Endothelial cell of hepatic sinusoid (primary cell): ENCODE measurements around the gene SIL1.
"Not testable (repeated sequence)": the region's sequence is repeated elsewhere in the genome, so short reads cannot be mapped to it uniquely, and the experiment has no call there.

Experiments
- in situ Hi-C: cut with HindIII; loops from 2 replicates; pipeline ENCODE4 v1.10.0; 2017; ENCODE audit warnings: low sequenced_read_pairs

SIL1 gene

DNA sequence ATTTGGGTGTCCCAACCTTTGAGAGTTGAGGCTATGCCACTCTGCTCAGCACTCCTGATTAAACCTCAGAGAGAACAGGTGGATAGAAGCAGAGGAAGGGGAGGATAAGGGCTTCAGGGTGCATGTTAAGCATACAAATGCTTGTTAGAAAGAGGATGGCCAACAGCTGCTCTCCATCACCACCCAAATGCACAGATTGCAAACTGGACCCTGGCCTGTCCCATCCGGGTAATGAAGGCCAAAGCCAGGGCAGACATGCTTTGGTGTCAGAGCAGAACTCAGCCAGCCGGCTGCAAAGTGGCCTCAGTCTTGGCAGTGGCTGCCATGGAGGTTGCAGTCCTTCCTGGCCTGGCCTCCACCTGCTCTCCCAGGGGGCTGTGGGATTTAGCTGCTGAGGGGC lies 84.3 kb downstream of the SIL1 start:
- in situ Hi-C loops: no loop called here

DNA sequence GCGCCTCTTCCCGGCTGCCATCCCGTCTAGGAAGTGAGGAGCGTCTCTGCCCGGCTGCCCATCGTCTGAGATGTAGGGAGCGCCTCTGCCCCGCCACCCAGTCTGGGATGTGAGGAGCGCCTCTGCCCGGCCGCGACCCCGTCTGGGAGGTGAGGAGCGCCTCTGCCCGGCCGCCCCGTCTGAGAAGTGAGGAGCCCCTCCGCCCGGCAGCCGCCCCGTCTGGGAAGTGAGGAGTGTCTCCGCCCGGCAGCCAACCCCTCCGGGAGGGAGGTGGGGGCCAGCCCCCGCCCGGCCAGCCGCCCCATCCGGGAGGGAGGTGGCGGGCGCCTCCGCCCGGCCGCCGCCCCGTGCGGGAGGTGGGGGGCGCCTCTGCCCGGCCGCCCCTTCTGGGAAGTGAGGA lies 85.8 kb downstream of the SIL1 start:
- in situ Hi-C loops: not testable (repeated sequence)

DNA sequence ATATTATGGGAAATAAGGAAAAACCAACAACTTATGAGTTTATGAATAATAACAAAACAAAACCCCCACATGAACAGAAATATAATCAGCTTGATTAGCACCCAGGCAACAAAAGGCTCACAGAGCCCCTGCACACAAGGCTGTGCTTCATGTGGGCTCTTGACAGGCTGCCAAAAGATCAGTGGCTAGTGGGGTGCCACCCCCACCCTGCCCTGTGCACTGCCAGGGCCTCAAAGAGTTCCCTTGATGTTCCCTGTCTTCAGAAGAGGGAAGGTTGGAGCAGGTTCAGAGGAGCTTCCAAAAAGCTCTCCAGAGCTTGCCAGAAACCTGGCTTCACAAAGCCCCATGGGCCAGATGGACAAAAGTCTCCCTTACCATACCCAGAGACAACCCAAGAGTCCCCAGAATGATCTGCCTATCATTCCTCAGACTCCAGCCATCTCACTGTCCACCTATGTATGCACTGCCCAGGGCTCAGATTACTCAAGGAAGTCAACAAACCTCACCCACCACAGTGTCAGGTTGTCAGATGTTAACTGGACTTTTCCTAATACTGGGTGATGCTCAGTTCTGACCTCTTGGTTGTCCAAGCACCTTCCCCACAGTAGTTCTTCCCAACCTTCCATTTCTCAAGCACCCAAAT lies 87.5 kb downstream of the SIL1 start:
- in situ Hi-C loops: no loop called here

DNA sequence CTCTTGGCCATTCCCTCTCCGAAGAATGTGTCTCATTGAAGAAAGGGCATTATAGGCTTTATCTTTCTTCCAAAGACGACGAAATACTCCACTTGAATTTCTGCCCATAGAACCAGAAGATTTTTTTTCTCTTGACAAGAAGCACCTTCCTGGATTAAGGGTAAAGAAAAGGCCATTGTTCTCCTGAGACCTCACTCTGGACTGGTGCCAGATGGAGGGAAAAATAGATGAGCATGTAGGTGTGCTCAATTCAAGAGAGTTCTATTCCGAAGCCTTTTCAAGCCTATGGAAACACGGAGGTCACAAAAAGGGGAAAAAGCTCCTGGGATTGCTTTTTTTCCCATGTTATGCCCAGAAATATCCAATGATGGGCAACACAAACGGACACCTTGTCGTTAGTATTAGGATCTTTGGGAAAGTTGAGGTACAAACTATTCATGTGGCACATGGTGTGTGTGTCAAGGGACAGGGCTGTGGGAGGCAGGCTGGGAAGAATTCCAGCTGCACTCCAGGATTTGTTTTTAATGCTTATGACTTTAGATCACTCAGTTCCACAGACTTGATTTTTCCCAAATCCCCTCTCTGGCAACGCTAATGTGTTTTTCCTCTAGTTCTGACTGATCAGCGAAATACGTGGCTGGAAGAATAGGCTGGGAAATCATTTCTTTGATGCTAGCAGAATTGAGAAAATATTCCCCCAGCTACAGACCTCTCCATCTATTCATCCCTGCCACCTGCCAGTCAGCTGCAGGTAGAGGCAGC lies 89.9 kb downstream of the SIL1 start:
- in situ Hi-C loops: no loop called here

DNA sequence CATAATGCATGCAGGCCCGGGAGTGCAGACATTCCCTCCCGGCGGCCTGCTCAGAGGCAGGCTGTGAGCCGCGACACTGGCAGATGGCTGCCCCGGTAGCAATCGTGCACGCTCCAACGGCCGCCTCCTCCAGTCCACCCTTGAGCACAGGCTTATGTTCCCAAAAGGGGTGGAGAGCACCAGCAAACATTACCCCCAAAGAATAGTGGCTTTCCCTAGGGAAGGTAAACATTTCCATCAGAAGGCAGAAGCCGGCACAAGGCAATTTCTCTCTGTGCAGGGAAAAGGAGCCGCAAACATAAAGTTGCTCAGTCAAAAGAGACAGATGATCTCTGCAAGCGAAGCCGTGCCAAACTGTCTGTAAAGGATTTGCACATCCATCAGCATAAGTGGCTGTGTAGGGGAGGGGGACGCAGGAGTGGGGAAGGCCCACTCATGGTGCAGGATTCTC lies 92.5 kb downstream of the SIL1 start:
- in situ Hi-C loops: no loop called here

DNA sequence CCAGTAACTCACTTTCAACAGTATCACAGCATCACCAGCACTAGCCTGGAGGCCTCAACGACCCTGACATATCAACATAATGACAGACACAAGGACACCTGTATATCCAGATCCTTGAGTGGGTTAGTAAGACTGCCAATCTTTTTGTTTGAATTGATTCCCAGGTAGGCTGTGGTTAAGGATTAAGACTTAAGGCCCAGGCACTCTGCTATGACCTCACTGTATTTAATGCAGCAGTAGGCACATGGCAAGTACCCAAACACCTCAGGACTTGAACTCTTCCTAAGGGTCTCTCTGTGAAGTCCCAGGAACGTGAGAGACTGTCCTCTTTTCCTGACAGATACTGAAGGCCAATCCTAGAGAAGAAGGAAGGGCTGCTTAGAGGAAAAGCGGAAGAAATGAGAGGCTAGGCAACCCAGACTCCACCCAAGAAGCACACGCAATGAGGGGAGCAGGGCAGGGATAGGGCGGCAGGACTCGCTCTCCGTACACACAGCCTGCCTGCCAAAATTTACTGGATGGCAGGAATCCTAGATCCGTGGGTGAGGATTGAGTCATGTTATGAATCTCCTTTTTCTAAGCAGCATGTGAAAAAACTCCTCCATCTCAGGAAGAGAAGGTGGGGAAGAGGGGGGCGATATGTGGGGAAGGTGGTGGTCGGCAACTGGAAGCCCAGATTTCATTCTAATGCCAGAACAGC lies 93.4 kb downstream of the SIL1 start:
- in situ Hi-C loops: no loop called here

DNA sequence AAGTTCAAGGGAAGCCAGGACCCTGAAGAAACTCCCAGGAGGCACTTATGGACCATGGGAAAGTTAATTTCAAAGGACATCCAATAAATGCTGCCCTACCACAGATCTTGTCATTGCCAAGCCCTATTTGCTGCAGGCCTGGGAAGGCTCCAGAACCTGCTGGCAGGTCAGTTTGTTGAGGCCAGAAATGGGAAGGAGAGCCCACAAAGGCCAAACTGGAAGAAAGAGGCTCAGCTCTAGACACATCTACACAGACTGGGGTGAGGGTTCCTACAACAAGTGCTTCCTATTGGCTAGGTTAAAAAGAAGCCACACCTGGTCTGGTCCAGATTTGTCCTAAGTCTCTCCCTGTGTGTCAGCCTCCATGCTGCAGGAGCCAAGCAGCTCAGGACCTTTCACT lies 94.4 kb downstream of the SIL1 start:
- in situ Hi-C loops: no loop called here

DNA sequence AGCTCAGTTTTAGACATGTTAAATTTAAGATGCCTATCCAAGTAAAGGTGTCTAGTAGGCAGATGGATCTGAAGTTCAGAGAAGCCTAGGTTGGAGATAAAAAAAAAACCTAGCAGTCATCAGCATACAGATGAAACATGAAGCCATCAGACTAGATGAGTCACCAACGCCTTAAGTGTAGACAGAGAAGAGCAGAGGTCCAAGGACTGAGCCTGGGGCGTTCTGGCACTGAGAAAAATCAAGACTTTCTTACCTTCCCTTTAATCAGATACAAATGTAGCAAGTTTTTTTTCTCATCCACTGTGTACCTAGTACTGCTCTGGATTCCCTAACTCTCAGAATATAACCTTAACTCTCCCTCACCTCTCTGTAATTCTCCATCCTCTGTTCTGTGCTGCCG lies 97.3 kb downstream of the SIL1 start:
- in situ Hi-C loops: no loop called here

DNA sequence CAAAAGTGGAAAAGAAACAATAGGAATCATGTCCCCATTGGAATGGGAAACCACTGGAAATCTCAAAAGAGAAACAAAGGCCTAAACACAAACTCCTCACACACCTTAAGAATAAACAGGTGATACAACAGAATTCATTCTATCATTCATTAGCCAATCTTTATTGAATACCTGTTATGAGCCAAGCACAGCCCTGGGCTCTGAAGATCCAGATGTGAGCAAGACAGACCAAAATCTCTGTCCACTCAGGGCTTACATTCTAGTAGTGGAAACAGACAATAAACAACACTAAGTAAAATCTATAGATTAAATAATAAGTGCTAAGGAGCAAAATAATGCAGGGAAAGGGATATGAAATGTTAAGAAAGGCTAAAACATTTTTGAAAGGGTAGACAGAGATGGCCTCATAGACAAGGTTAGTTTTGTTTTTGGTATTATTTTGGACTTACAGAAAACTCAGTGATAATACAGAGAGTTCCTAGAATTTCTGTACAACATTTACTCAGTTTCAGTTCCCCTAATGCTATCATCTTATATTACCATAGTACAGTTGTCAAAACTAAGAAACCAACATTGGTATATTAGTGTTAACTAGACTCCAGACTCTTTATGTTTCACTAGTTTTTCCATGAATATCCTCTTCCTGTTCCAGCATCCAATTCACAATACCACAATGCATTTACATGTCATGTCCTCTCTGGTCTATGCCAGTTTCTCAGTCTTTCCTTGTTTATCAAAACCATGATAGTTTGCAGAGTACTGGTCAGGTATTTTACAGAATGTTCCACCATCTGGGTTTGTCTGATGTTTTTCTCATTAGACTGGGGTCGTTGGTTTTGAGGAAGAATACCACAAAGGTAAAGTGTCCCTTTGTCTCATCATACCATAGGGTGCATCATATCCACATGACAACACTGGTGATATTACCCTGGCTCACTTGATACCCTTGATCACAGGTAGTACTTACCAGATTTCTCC lies 103.7 kb downstream of the SIL1 start:
- in situ Hi-C loops: no loop called here

DNA sequence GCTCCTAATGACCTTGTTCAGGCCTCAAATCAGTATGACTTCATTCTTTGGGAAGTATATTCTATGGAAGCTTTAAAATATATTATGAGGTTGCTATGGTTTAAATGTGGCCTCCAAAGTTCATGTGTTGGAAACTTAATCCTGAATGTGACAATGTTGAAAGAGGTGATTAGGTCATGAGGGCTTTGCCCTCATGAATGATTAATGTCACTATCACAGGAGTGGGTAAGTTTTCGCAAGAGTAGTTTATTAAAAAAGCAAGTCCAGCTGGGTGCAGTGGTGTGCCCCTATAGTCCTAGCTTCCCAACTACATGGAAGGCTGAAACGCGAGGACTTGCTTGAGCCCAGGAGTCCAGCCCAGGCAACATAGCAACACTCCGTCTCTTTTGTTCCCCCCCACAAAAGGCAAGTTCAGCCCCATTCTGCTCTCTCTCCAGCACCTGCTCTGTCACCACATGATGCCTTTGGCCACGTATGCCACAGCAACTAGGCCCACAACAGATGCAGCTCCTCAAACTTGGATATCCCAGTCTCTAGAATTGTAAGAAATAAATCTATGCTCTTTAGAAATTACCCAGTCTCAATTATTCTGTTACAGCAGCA lies 105.3 kb downstream of the SIL1 start:
- in situ Hi-C loops: no loop called here

DNA sequence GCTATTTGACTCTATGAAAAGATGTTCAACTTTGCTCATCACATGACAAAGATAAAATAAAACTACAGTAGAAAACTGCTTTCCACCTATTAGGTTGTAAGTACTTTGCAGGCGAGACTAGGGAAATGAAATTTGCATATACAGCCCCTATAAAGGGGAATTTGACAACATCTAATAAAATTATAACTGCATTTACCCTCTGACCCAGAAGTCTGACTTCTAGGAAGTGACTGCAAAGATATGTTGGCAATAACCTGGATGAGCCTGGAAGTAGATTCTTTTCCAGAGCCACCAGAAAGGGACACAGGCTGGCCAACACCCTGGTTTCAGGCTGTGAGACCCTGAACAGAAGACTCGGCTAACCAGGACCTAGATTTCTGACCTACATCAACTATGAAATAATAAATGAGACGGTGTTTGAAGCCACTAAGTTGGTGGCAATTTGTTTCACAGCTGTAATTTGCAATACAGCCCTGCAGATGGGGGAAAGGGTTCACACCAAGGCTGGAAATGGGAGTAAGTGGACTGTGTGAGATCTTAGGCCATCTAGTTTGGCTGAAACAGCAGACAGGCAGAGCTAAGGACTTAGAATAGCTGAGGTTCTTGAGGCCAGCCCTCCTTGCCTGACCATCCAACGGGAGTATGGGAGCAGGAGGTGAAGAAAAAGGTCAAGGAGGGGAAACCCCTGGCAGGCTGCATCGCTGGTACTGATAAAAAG lies 106.6 kb downstream of the SIL1 start:
- in situ Hi-C loops: no loop called here

DNA sequence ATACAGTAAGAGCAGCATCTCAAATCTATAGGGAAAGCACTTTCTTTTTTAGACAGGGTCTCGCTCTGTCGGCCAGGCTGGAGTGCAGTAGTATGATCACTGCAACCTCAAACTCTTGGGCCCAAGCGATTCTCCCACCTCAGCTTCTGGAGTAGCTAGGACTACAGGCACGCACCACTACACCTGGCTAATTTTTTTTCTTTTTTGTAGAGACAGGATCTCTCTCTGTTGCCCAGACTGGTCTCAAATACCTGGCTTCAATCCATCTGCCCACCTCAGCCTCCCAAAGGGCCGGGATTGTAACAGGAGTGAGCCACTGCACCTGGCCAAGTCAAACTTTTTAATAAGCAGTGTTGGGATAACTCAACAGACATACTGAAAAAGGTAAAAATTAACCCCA lies 107.6 kb downstream of the SIL1 start:
- in situ Hi-C loops: no loop called here

DNA sequence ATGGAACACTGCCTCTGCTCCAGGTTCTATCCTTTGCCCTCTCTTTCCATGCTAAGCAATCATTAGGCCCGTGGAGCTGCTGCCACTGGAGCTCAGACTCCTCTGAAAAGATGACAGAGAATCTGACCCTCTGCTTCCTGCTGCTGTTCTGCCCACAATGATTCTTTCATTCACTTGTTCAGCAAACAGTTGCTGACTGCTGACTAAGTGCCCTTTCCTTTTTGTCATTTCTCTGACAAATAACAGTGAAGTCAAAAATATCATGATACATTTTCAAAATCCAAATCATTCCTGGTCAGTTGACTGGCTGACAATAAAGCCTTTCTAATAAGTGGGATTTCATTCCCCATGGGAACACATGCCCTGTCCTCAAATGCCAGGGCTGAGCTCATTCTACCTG lies 110.1 kb downstream of the SIL1 start:
- in situ Hi-C loops: loop anchor here (5.0 kb wide), 1 partner anchor 49 kb away; no protein-coding TSS in a partner anchor

DNA sequence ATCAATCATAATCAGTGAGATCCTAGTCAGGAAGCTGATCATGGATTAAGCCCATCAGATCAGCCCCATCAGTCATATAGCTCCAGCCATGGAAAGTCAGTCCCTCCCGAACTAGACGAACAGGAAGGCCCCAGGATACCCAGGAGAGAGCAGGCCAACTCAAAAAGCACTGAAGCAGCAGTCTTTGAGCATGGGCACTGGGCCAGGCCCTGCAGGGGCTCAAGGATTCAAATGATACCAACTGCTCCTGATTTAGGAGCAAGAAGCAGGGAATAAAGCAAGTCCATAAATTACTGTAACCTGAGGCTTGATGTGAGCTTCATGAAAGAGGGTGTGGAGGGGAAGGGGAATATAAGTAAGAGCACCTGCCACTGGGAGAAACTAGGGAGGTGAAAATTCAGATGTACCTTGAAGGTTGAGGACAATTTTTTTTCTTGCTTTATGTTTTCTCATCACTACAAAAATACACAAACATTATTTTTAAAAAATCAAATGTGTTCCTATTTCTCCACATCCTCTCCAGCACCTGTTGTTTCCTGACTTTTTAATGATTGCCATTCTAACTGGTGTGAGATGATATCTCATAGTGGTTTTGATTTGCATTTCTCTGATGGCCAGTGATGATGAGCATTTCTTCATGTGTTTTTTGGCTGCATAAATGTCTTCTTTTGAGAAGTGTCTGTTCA lies 115.2 kb downstream of the SIL1 start:
- in situ Hi-C loops: no loop called here

DNA sequence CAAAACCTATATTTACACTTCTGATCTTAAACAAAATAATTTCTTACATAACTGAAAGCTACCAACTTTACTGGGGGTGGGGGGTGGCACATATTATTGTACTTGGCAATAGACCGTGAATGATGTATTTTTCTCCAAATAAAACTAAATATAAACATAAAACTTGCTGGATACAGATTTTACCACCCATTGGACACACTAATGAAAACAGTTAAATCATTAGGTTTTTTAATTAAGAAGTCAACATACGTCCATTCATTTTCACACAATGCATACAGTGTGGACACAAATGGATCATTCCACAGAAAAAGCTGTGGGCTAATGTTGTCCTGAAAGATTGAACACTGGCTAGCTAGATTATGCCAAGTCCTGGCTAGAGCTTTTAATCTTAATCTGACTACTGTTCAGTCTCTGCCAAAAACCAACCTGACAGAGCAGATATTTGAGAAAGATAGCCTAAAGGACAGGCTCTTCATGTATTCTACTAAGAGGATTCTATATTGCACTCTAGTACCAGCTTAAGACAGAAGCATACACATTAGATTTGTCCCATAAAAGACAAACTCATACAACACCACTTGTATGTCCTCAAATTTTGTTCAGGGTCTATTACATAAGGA lies 118.1 kb downstream of the SIL1 start:
- in situ Hi-C loops: no loop called here

DNA sequence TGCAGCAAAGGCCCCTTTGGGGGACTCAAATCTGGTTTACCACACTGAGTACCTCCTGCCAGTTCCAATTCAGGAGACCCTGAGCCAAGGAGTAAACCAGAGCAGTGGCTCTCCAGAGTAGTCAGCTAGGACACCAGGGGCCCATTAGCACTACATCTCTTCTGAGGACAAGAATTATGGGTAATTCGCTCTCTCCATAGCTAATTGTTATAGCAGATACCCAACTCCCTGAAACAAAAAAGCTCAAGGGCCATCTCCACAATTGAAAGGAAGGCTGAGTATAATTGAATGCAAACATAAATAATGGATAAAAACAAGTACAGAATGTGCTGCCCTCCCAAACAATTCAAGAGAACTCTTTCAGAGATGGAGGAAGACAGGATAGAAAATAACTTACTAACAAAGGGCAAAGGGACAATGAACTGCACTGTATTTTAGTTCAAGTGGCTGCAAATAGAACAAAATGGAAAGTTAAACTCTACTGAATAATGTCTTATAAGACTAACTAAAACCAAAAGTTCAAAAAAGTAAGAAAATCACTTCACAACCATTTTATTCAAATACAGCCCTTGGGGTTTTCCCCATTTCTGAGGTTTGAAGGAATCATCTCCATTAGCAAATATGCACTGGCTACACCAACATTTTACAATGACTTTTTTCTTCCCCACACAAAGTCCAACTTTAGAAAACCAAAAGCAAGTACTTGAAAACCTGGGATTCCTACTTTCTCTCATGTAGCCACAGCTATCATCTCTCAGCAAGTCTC lies 118.8 kb downstream of the SIL1 start:
- in situ Hi-C loops: no loop called here

DNA sequence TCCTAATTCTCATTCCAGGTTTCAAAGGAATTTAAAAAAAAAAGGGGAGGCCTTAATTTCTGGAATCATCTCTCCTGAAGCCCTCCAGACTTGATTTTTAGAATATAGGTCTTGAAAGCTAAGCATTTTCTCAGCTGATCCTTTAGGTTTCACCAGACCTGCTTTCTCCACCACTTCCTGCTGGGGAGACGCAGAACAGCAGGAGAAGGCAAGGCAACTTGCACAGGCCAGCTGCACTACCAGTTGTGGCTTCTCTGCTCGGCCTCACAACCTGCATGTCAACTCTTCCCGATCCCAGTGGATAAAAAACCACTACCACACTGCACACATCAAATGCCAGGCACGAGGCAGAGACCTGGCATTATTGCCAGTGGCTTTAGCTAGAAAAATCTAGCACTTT lies 119.8 kb downstream of the SIL1 start:
- in situ Hi-C loops: no loop called here

DNA sequence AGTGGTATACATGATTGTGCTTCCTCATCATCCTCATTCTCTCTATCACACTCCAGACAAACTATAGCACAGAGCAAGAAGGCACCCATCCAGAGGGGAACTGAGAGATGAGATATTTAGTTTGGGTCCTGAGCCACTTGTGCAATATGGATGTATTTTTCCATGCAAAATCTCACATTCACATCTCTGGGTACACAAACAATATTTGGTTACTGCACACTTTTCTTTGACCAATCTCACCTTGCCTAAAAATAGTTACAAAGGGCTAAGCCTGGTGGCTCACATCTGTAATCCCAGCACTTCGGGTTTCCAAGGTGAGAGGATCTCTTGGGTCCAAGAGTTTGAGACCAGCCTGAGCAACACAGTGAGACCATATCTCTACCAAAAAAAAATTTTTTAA lies 120.3 kb downstream of the SIL1 start:
- in situ Hi-C loops: no loop called here
